Pancreas (tissue), 10 donors: Measurements from ENCODE around the gene ZP4. TPM values are rescaled to one million over a fixed set of nuclear protein-coding genes. Genes with fewer than 3 reads are reported as not detected.

Experiments used
- ATAC-seq, 4 donors: fragments of 200-7000 bp; cut with Tn5 transposase; one replicate each; pipeline versions ENCODE4 v1.8.0 to v1.9.1; 2020; ENCODE audit warnings: mild to moderate bottlenecking in 4 of 4, moderate library complexity in 4 of 4
- DNase-seq, 6 donors: peaks; one replicate each; pipeline ENCODE4 v3.0.0-alpha.2; 2020
- FAIRE-seq: peaks from 2 replicates; lab custom pipeline; 2012; peaks lifted over from hg19 to GRCh38; lab: Jason Lieb, UNC
- H3K27ac ChIP-seq, 4 donors: fragments of 200-600 bp; sonication (generic); 1 replicate in 3 of 4; 2 replicates in 1 of 4; pipeline versions ENCODE4 v1.5.0 to v1.8.0; 2020
- H3K27me3 ChIP-seq, 4 donors: fragments of 200-600 bp; one replicate each; pipeline ENCODE4 v1.8.0; 2021
- H3K36me3 ChIP-seq, 3 donors: fragments of 200-600 bp; sonication (generic) in 1 of 3; one replicate each; pipeline versions ENCODE4 v1.5.0 to v1.8.0; 2020 to 2021
- H3K4me1 ChIP-seq, 3 donors: fragments of 200-600 bp; one replicate each; pipeline ENCODE4 v1.8.0; 2021
- H3K4me3 ChIP-seq, 4 donors: fragments of 200-600 bp; sonication (generic) in 2 of 4; one replicate each; pipeline versions ENCODE4 v1.5.0 to v1.8.0; 2020 to 2021
- H3K9me3 ChIP-seq, 4 donors: fragments of 200-600 bp; one replicate each; pipeline ENCODE4 v1.8.0; 2021
- CTCF ChIP-seq, 4 donors: fragments of 200-600 bp; sonication (generic) in 3 of 4; IDR thresholded peaks; one replicate each; pipeline versions ENCODE4 v1.5.0 to v1.8.0; 2021; ENCODE audit warnings: antibody characterized with exemption in 4 of 4
- WGBS, 2 donors: extraction: QIAGEN DNeasy Blood & Tissue Kit; methylation state at CpG; one replicate each; pipeline ENCODE4 v1.1.7; 2013; 5-methylcytosine and 5-hydroxymethylcytosine counted together
- intact Hi-C, 3 donors: fragments of 100-400 bp; cut with DNase I; formaldehyde crosslinking; loops; one replicate each; pipeline versions ENCODE4 v1.11.1 to v1.14.2; 2022
- polyA plus RNA-seq, 2 donors: library from polyadenylated mRNA; stranded (reverse); fragments of 200-250 nt; gene quantifications; one replicate each; pipeline ENCODE4 v1.2.3, GENCODE V29; 2013
- total RNA-seq, 6 donors: library from RNA; stranded (reverse); fragmentation: NEBNext Ultra II Directional in 4 of 6; extraction: Animal tissue kit (Norgen Biotek cat#: 25700) in 4 of 6; gene quantifications; one replicate each; pipeline versions ENCODE4 v1.2.1 to v1.2.4, GENCODE V29; 2021 to 2023
- donor health status: healthy with polysubstance abuse.
- donor health status: DM: no; HTN: no; CAD: no; lungs with moderate emphysema.
- donor health status: DM: no; HTN: no; CAD: no.
- donor health status: control.
- donor health status: control.
- donor health status: Bipolar disorder and iron deficiency.
- donor health status: DM: yes; HTN: yes; CAD: no.
- donor health status: DM: no; HTN: no; CAD: no.
- donor health status: DM: no; HTN: no; CAD: no.
- donor health status: DM: yes; HTN: yes; CAD: no.

Gene ZP4
- total and polyA plus RNA-seq, 8 donors: not detected

- DNase-seq (no peak), ATAC-seq (peak in 1 of 4 donors; percentile 46), FAIRE-seq (no peak)
- no peak for TF ChIP-seq CTCF (IDR thresholded peaks at IDR 0.05)
- no peak overlapping the region for H3K4me3 ChIP-seq
- WGBS, 2 donors: 74 to 77% methylated on average over 4 of the region's 4 CpGs
- H3K9me3 ChIP-seq: no peaks in the 10 kb centered on the region
- intact Hi-C loops: no loop called here
- H3K4me1 ChIP-seq: no peaks in the 10 kb centered on the region
- no peaks in the 10 kb centered on the region for H3K27me3 ChIP-seq
- H3K27ac ChIP-seq: no peak overlapping the region
- H3K36me3 ChIP-seq: no peaks in the 10 kb centered on the region
These were observed 17.1 kb downstream of the ZP4 start for GRCh38 chr1:237873487-237874211.

DNA sequence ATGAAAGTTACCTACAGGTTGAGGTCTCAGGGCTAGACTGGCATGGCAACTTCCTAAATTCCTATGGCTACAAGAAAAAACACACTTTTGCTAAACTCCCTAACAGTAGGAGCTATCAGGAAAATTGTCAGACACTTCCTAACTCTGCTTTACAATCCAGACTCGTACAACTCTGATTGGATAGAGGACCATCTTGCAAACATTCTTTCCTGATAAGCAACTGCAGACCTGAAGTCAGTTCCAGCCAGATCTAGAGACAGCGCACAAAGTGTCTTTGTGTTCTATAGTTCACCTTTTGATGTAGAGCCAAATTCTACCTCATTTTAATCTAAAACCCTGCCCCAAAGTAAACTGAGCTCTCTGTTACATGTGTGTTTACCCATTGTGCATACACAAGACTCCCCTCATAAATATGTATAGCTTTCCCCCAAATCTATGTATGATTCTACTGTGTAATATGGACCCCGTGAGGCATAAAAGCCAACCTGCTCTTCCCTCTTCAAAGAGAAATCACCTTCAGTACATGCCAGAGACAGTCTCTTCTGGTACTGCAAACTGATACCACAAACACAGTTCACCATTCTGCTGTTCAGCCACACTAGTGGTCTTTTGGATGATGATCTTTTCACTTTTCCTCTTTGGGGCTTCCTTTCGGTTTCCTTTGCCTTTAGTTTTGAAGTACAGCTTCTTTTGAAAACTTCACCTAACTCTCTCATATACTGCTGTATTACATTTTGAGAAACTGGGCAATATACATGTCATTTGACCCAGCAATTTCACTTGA lies 21.7 kb downstream of the ZP4 start:
- Histone ChIP-seq H3K36me3 (no peaks in the 10 kb centered on the region), H3K9me3 (no peaks in the 10 kb centered on the region), H3K27ac (no peak overlapping the region), H3K27me3 (no peaks in the 10 kb centered on the region), H3K4me1 (peaks cover 0 to 4% (median 0%) of the 10 kb centered on the region in 3 donors), H3K4me3 (no peak overlapping the region)
- ATAC-seq: peak in 3 of 4 donors; percentile 39 to 71 (median 69)
- WGBS, 2 donors: 39 to 43% methylated on average over 4 of the region's 4 CpGs
- FAIRE-seq: no peak
- intact Hi-C loops: no loop called here
- no peak for TF ChIP-seq CTCF (IDR thresholded peaks at IDR 0.05)
- DNase-seq: no peak

DNA sequence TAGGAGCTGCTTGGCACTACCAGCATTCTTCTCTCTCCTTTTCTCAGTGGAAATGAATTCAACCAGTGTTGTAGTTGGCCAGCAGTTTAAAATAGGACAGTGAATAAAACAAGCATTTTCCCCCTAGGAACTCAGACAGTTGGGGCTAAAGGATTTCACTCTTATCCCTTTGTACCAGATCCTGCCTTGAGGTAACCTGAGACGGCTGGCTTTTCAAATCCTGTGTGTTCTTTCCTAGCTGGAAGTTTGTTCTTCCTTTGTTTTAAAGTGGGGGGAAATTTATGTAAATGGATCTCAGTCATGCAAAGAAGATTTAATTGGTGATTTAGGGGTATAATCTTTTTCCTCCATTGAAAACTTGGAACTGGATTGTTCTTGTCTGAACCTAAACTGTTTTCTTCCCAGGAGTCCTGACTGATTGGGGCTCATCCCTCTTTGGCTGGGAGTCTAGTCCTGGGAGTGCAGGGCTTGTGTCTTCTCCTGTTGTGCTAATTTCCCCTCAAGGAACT lies 23.3 kb downstream of the ZP4 start:
- H3K4me1 ChIP-seq: peaks cover 0 to 4% (median 0%) of the 10 kb centered on the region in 3 donors
- TF ChIP-seq CTCF (IDR thresholded peaks at IDR 0.05): no peak
- H3K4me3 ChIP-seq: no peak overlapping the region
- H3K27ac ChIP-seq: no peak overlapping the region
- no peak for FAIRE-seq
- intact Hi-C loops: no loop called here
- no peaks in the 10 kb centered on the region for H3K27me3 ChIP-seq
- H3K9me3 ChIP-seq: no peaks in the 10 kb centered on the region
- WGBS, 2 donors: 88 to 90% methylated on average over 1 of the region's 1 CpG
- H3K36me3 ChIP-seq: no peaks in the 10 kb centered on the region
- ATAC-seq: no peak
- DNase-seq: no peak

- DNase-seq (peak; percentile 67 to 94 (median 88)), ATAC-seq (peak; percentile 90 to 95 (median 94)), FAIRE-seq (no peak)
- 15 to 16% methylated on average over 25 of the region's 25 CpGs for WGBS, 2 donors
- Histone ChIP-seq H3K27ac (peak overlapping the region in 1 of 4 donors; percentile 37), H3K36me3 (no peaks in the 10 kb centered on the region), H3K4me3 (peak overlapping the region in 1 of 4 donors; percentile 12), H3K9me3 (no peaks in the 10 kb centered on the region), H3K4me1 (peaks cover 0 to 4% (median 0%) of the 10 kb centered on the region in 3 donors), H3K27me3 (no peaks in the 10 kb centered on the region)
- intact Hi-C loops: no loop called here
- TF ChIP-seq CTCF (IDR thresholded peaks at IDR 0.05): peak; percentile 80 to 89 (median 84)
These were observed 26.1 kb downstream of the ZP4 start for GRCh38 chr1:237864338-237865244.
